ENCODE measurements around the gene CTDP1. TPM values are rescaled to one million over a fixed set of nuclear protein-coding genes. Genes with fewer than 3 reads are reported as not detected.

CTDP1 gene
- total RNA-seq, 1 donor from 2014 or later: 29.7 TPM

DNA sequence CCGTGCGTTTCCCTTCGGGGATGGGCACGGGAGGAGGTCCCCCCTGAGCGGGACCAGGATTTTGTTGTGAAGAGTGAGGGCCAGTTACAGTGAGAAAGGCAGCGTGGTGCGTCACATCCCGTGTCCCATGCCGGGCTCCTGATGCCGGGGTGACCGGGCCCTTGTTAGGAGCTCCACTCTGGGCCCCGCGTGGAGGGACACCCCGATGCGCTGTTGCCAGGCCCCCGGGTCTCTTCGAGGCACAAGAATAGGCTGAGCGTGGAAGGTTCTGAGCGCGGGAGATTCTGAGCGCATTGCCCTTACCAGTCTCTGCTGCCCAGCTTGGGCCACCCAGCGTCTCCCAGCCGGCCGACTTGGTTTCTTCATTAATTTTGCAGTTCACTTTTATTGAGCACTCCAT lies 17.6 kb downstream of the CTDP1 start:
- Histone ChIP-seq H3K4me3 (ENCODE audit: low read depth, low read length) (no peak overlapping the region), H3K36me3 (ENCODE audit: control insufficient read depth, insufficient read depth, low read length) (peaks cover 1% of the 10 kb centered on the region), H3K27me3 (ENCODE audit: control insufficient read depth, insufficient read depth, low read length) (no peaks in the 10 kb centered on the region)
- no peak for DNase-seq (ENCODE audit: low read depth)
- TF ChIP-seq, protein P1, sequence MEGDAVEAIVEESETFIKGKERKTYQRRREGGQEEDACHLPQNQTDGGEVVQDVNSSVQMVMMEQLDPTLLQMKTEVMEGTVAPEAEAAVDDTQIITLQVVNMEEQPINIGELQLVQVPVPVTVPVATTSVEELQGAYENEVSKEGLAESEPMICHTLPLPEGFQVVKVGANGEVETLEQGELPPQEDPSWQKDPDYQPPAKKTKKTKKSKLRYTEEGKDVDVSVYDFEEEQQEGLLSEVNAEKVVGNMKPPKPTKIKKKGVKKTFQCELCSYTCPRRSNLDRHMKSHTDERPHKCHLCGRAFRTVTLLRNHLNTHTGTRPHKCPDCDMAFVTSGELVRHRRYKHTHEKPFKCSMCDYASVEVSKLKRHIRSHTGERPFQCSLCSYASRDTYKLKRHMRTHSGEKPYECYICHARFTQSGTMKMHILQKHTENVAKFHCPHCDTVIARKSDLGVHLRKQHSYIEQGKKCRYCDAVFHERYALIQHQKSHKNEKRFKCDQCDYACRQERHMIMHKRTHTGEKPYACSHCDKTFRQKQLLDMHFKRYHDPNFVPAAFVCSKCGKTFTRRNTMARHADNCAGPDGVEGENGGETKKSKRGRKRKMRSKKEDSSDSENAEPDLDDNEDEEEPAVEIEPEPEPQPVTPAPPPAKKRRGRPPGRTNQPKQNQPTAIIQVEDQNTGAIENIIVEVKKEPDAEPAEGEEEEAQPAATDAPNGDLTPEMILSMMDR (IDR thresholded peaks at IDR 0.05; ENCODE audit: insufficient read depth, low read length, poor library complexity, severe bottlenecking): no peak

DNA sequence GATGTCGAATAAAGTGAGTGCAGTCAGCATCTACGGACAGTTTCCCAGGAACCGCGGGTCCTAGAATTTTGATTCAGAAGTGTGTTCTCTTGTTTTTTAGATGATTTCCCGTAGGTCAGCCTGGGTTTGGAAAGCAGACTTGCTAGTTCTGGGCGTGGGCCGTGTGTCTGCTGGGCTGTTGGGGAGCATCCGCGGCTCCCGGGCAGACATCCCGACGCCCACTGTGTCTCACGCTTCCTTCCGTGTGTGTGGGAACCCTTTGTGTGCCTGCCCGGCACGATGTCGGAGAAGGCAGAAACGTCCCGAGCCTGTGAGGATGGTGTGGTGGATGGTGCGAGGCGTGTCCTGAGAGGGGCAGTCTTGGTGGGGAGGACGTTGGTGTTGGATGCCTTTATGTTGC lies 18.4 kb downstream of the CTDP1 start:
- no peak for DNase-seq (ENCODE audit: low read depth)
- no peak overlapping the region for H3K4me3 ChIP-seq (ENCODE audit: low read depth, low read length)
- H3K36me3 ChIP-seq (ENCODE audit: control insufficient read depth, insufficient read depth, low read length): peaks cover 1% of the 10 kb centered on the region
- TF ChIP-seq, protein P1 (IDR thresholded peaks at IDR 0.05; ENCODE audit: insufficient read depth, low read length, poor library complexity, severe bottlenecking): no peak
- no peaks in the 10 kb centered on the region for H3K27me3 ChIP-seq (ENCODE audit: control insufficient read depth, insufficient read depth, low read length)

DNA sequence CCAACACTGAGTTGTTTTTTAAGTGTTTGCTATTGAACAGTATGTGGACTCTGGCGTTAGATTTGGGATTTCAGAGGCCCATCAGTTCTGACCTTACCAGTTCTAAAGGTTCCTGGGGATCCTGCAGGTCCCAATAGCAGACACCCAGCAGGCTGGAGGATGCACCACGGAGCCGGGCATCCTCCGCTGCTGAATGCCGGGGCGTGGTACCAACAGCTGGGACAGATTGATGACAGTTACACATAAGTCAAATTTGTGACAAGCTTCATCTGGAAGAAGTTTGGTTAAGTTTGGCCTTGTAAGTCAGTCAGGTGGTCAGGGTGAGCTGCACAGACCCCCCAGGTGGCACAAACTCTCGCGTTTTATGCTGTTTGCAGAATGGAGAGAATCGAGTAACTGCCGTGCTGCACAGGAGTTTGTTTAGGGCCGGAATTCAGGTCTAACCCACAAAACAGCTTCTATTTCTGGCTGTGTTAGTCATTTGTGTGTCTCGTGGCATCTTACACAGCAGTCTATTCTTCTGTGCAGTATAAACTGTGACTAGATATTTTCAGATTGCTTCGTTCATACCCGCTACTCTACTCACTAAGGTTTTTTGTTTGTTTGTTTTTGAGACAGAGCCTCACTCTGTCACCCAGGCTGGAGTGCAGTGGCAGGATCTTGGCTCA lies 19.2 kb downstream of the CTDP1 start:
- H3K4me3 ChIP-seq (ENCODE audit: low read depth, low read length): no peak overlapping the region
- TF ChIP-seq, protein P1 (IDR thresholded peaks at IDR 0.05; ENCODE audit: insufficient read depth, low read length, poor library complexity, severe bottlenecking): no peak
- DNase-seq (ENCODE audit: low read depth): no peak
- no peaks in the 10 kb centered on the region for H3K27me3 ChIP-seq (ENCODE audit: control insufficient read depth, insufficient read depth, low read length)
- H3K36me3 ChIP-seq (ENCODE audit: control insufficient read depth, insufficient read depth, low read length): peaks cover 1% of the 10 kb centered on the region

DNA sequence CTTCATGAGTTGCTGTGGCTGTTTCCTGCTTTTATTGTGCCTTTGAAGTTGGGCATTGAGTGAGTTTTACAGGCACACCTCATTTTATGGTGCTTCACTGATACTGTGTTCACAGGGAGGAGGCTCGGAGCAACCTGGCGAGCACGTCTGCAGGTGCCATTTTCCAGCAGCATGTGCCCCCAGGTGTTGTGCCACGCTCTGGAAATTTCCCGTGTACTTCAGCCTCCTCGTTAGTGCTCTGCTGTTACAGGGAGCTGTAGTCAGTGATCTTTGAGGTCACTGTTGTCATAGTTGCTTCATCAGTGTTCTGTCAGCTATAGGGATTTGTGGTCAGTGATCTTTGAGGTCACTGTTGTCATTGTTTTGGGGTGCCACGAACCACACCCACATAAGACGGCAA lies 20.1 kb downstream of the CTDP1 start:
- H3K4me3 ChIP-seq (ENCODE audit: low read depth, low read length): no peak overlapping the region
- H3K27me3 ChIP-seq (ENCODE audit: control insufficient read depth, insufficient read depth, low read length): no peaks in the 10 kb centered on the region
- DNase-seq (ENCODE audit: low read depth): no peak
- H3K36me3 ChIP-seq (ENCODE audit: control insufficient read depth, insufficient read depth, low read length): peaks cover 1% of the 10 kb centered on the region
- TF ChIP-seq, protein P1 (IDR thresholded peaks at IDR 0.05; ENCODE audit: insufficient read depth, low read length, poor library complexity, severe bottlenecking): no peak

DNA sequence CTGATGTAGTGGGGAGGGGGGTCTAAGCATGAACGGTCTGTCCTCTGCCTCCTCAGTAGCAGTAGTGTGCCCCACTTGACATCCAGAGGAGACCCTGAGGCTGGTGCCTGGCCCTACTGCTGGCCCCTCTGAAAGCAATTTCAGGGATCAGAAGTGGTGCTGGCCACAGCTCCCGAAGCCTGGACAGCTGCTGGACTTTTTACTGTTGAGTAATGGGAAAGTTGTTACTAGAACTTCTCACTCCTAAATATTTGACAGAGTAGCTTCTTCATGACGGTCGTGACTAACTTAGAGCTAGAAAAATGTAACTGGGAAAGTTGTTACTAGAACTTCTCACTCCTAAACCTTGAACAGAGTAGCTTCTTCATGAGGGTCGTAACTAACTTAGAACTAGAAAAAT lies 23.3 kb downstream of the CTDP1 start:
- TF ChIP-seq, protein P1 (IDR thresholded peaks at IDR 0.05; ENCODE audit: insufficient read depth, low read length, poor library complexity, severe bottlenecking): no peak
- Histone ChIP-seq H3K4me3 (ENCODE audit: low read depth, low read length) (no peak overlapping the region), H3K27me3 (ENCODE audit: control insufficient read depth, insufficient read depth, low read length) (no peaks in the 10 kb centered on the region), H3K36me3 (ENCODE audit: control insufficient read depth, insufficient read depth, low read length) (peaks cover 1% of the 10 kb centered on the region)
- DNase-seq (ENCODE audit: low read depth): no peak

DNA sequence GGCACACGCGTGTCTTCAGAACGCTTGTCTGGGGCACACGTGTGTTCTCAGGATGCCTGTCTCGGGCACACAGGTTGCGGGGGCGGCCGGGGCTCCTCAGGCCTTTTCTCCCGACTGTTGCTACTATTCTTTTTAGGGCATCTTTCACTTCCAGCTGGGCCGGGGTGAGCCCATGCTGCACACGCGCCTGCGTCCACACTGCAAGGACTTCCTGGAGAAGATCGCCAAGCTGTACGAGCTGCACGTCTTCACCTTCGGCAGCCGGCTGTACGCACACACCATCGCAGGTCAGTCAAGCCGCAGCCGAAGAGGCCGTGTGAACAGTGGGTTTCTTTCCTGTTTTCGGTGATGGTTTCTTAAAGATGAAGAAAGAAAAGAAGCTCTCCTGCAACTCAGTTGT lies 25.0 kb downstream of the CTDP1 start:
- TF ChIP-seq, protein P1 (IDR thresholded peaks at IDR 0.05; ENCODE audit: insufficient read depth, low read length, poor library complexity, severe bottlenecking): no peak
- H3K36me3 ChIP-seq (ENCODE audit: control insufficient read depth, insufficient read depth, low read length): no peaks in the 10 kb centered on the region
- H3K4me3 ChIP-seq (ENCODE audit: low read depth, low read length): no peak overlapping the region
- H3K27me3 ChIP-seq (ENCODE audit: control insufficient read depth, insufficient read depth, low read length): no peaks in the 10 kb centered on the region
- DNase-seq (ENCODE audit: low read depth): no peak

Data from kidney epithelial cell (primary cell).